Endothelial cell of umbilical vein (primary cell): ENCODE data around the gene MOCS2. TPM values are rescaled to one million over a fixed set of nuclear protein-coding genes. Genes with fewer than 3 reads are reported as not detected.

Experiments
- BruUV-seq: library from RNA; stranded (reverse); fragments of 400-500 nt; replicated peaks from 2 replicates; lab custom pipeline; 2021; lab: Mats Ljungman, UMichigan
- CTCF ChIA-PET: fragments of 300-600, 350-600 bp; sonication (Branson Sonifier 250); formaldehyde crosslinking; loops from one replicate; lab custom pipeline; 2021; ENCODE audit warnings: antibody characterized with exemption, inconsistent platforms; lab: Charles Lee
- POLR2A ChIA-PET: fragments of 300-600, 350-600 bp; sonication (Branson Sonifier 250); formaldehyde crosslinking; loops from one replicate; lab custom pipeline; 2021; ENCODE audit warnings: antibody characterized with exemption, inconsistent platforms; lab: Charles Lee
- DNase-seq: peaks from one replicate; pipeline ENCODE4 v3.0.0-alpha.2; 2011; ENCODE audit warnings: low read depth, low spot score
- FAIRE-seq: peaks from 2 replicates; lab custom pipeline; 2011; peaks lifted over from hg19 to GRCh38; lab: Jason Lieb, UNC
- H2AFZ ChIP-seq: 2 replicates; pipeline ENCODE4 v1.6.0; 2012; ENCODE audit warnings: low read depth, low read length, control low read depth, inconsistent platforms
- H3K27ac ChIP-seq: 2 replicates; pipeline ENCODE4 v1.5.1; 2011; ENCODE audit warnings: low read depth, mild to moderate bottlenecking, control low read depth, low read length, moderate library complexity; ENCODE audit not compliant: insufficient read depth
- H3K27me3 ChIP-seq, 2 experiments: 2 replicates each; pipeline versions ENCODE4 v1.6.0 to v1.6.1; 2011; ENCODE audit warnings: low read length in 2 of 2, mixed read lengths in 1 of 2; ENCODE audit not compliant: control insufficient read depth in 2 of 2, insufficient read depth in 2 of 2
- H3K36me3 ChIP-seq, 2 experiments: 2 replicates in 1 of 2; 3 replicates in 1 of 2; pipeline ENCODE4 v1.5.1; 2011; ENCODE audit warnings: low read length in 2 of 2, mild to moderate bottlenecking in 1 of 2, moderate library complexity in 1 of 2; ENCODE audit not compliant: control insufficient read depth in 2 of 2, insufficient read depth in 2 of 2; ENCODE audit errors: extremely low read depth in 1 of 2
- H3K4me1 ChIP-seq: 3 replicates; pipeline ENCODE4 v1.5.1; 2011; ENCODE audit warnings: mild to moderate bottlenecking, low read length; ENCODE audit not compliant: control insufficient read depth, insufficient read depth; ENCODE audit errors: extremely low read depth
- H3K4me2 ChIP-seq: 2 replicates; pipeline ENCODE4 v1.6.1; 2011; ENCODE audit warnings: low read length, control low read depth, mixed read lengths; ENCODE audit not compliant: insufficient read depth
- H3K4me3 ChIP-seq, 3 experiments: fragments of 200-600 bp in 1 of 3; sonication (generic), shearing (Covaris generic) in 1 of 3; replicated peaks in 1 of 3; 2 replicates each; pipeline ENCODE4 v1.5.1; 2011 to 2016; ENCODE audit warnings: control low read depth in 3 of 3, low read length in 3 of 3, mild to moderate bottlenecking in 2 of 3, inconsistent platforms in 1 of 3, low read depth in 1 of 3, moderate library complexity in 1 of 3; ENCODE audit not compliant: insufficient read depth in 1 of 3
- H3K79me2 ChIP-seq: 2 replicates; pipeline ENCODE4 v1.6.0; 2012; ENCODE audit warnings: low read length, inconsistent platforms; ENCODE audit not compliant: control insufficient read depth, insufficient read depth
- H3K9ac ChIP-seq: replicated peaks from 2 replicates; pipeline ENCODE3; 2011; ENCODE audit warnings: low read length, control low read depth; ENCODE audit not compliant: insufficient read depth; ENCODE audit errors: extremely low read depth
- H3K9me1 ChIP-seq: replicated peaks from 3 replicates; pipeline ENCODE4 v1.6.0; 2011; ENCODE audit warnings: mild to moderate bottlenecking, low read length; ENCODE audit not compliant: control insufficient read depth, insufficient read depth; ENCODE audit errors: extremely low read depth
- H3K9me3 ChIP-seq: replicated peaks from 2 replicates; pipeline ENCODE4 v1.5.1; 2012; ENCODE audit warnings: low read length, inconsistent platforms; ENCODE audit not compliant: control insufficient read depth, insufficient read depth
- H4K20me1 ChIP-seq: replicated peaks from 2 replicates; pipeline ENCODE3; 2011; ENCODE audit warnings: mild to moderate bottlenecking, low read length; ENCODE audit not compliant: control insufficient read depth, insufficient read depth; ENCODE audit errors: extremely low read depth
- CTCF ChIP-seq, 2 donors: IDR thresholded peaks; 1 replicate in 1 of 2; 2 replicates in 1 of 2; pipeline ENCODE4 v1.5.1; 2011; ENCODE audit warnings: low read length in 2 of 2, mild to moderate bottlenecking in 2 of 2, moderate library complexity in 2 of 2, control low read depth in 1 of 2, inconsistent platforms in 1 of 2, low read depth in 1 of 2; ENCODE audit not compliant: insufficient read depth in 1 of 2; ENCODE audit errors: extremely low read depth in 1 of 2
- EZH2 ChIP-seq: IDR thresholded peaks from 2 replicates; pipeline ENCODE4 v1.6.1; 2012; ENCODE audit warnings: borderline replicate concordance, low read depth, mild to moderate bottlenecking, moderate library complexity, low read length, inconsistent platforms; ENCODE audit not compliant: severe bottlenecking
- FOS ChIP-seq: IDR thresholded peaks from 2 replicates; pipeline ENCODE4 v1.6.1; 2011; ENCODE audit warnings: mild to moderate bottlenecking, low read length, moderate library complexity, borderline replicate concordance; ENCODE audit not compliant: insufficient read depth
- GATA2 ChIP-seq: IDR thresholded peaks from 2 replicates; pipeline ENCODE4 v1.7.0; 2011; ENCODE audit warnings: low read depth, mild to moderate bottlenecking, moderate library complexity, mixed read lengths, low read length; ENCODE audit not compliant: insufficient read length, insufficient read depth
- JUN ChIP-seq: IDR thresholded peaks from 2 replicates; pipeline ENCODE4 v1.6.1; 2011; ENCODE audit warnings: borderline replicate concordance, low read depth; ENCODE audit not compliant: insufficient read length, insufficient read depth
- MAX ChIP-seq: IDR thresholded peaks from 2 replicates; pipeline ENCODE4 v1.6.1; 2011; ENCODE audit not compliant: insufficient read depth, insufficient read length
- MYC ChIP-seq: IDR thresholded peaks from one replicate; pipeline ENCODE4 v1.6.1; 2011; ENCODE audit warnings: mild to moderate bottlenecking, low read depth, low read length
- POLR2A ChIP-seq: IDR thresholded peaks from 2 replicates; pipeline ENCODE4 v1.6.1; 2012; ENCODE audit warnings: low read depth, mild to moderate bottlenecking, control low read depth, low read length
- POLR2AphosphoS5 ChIP-seq: IDR thresholded peaks from 2 replicates; pipeline ENCODE4 v1.6.1; 2012; ENCODE audit warnings: low read depth, mild to moderate bottlenecking, control low read depth, low read length, moderate library complexity; ENCODE audit not compliant: insufficient read depth
- dilution Hi-C: fragments of 300-500 bp; cut with MboI; formaldehyde crosslinking; loops from one replicate; pipeline ENCODE4 v1.15.0; 2019; ENCODE audit warnings: low sequenced_read_pairs; ENCODE audit not compliant: extremely low pct_ligation_motif_present
- intact Hi-C: fragments of 100-400 bp; cut with micrococcal nuclease; formaldehyde crosslinking; loops from one replicate; pipeline ENCODE4 v1.10.0; 2022
- polyA plus RNA-seq, 4 experiments: library from polyadenylated mRNA; depleted of rRNA in 3 of 4; stranded (reverse) in 3 of 4; unstranded in 1 of 4; fragments of >200 nt; gene quantifications; 2 replicates each; pipeline versions ENCODE4 v1.2.1 to v1.2.3, GENCODE V29; 2011 to 2012; ENCODE audit warnings: missing spikeins in 1 of 4
- total RNA-seq: library from RNA; stranded (reverse); gene quantifications from 2 replicates; pipeline ENCODE4 v1.2.3, GENCODE V29; 2021

Gene MOCS2
- total and polyA plus RNA-seq, 2 donors (not counting 3 experiments of a cell fraction or from before 2014, with no cell fraction given): 14.3 to 31.5 TPM

GRCh38 chr5:53120165-53120564 lies 10.6 kb upstream of the MOCS2 start:
- Histone ChIP-seq H4K20me1 (no peaks in the 10 kb centered on the region), H3K4me2 (no peak overlapping the region), H3K36me3 (no peaks in the 10 kb centered on the region), H3K27me3 (peaks cover 0 to 2% of the 10 kb centered on the region in 2 experiments), H3K9me1 (no peaks in the 10 kb centered on the region), H3K9me3 (no peaks in the 10 kb centered on the region), H3K79me2 (no peaks in the 10 kb centered on the region), H2AFZ (no peak overlapping the region), H3K4me3 (no peak overlapping the region), H3K27ac (no peak overlapping the region), H3K9ac (no peak overlapping the region), H3K4me1 (no peaks in the 10 kb centered on the region)
- no peak for FAIRE-seq
- DNase-seq: no peak
- no peak for TF ChIP-seq MYC
- TF ChIP-seq GATA2: no peak
- TF ChIP-seq CTCF (IDR thresholded peaks at IDR 0.05; ENCODE audit: extremely low read depth in 1 of 2, insufficient read depth in 1 of 2, low read depth in 1 of 2, low read length in 2 of 2): no peak
- no peak for TF ChIP-seq EZH2
- TF ChIP-seq MAX: no peak
- intact Hi-C loops (loop anchor here (5.0 kb wide), 1 partner anchor 1097 kb away; no protein-coding TSS in a partner anchor), dilution Hi-C loops (no loop called here)
- ChIA-PET CTCF (interaction anchor here (2.0 to 2.7 kb wide), 2 partner anchors 172 to 1109 kb away, joined by 4 to 9 read pairs; no protein-coding TSS in a partner anchor), POLR2A (no interaction called here)
- no TSS peak for BruUV-seq

GRCh38 chr5:53118879-53119278 lies 9.3 kb upstream of the MOCS2 start:
- intact Hi-C loops: no loop called here

More at GRCh38 chr5:53118879-53119278, 9.3 kb upstream of the MOCS2 start:
- Histone ChIP-seq H2AFZ (no peak overlapping the region), H3K27ac (no peak overlapping the region), H3K4me1 (no peaks in the 10 kb centered on the region), H3K36me3 (no peaks in the 10 kb centered on the region), H3K9ac (no peak overlapping the region), H3K4me3 (no peak overlapping the region), H3K9me3 (no peaks in the 10 kb centered on the region), H3K9me1 (no peaks in the 10 kb centered on the region), H3K27me3 (peaks cover 0 to 2% of the 10 kb centered on the region in 2 experiments), H4K20me1 (no peaks in the 10 kb centered on the region), H3K4me2 (no peak overlapping the region), H3K79me2 (no peaks in the 10 kb centered on the region)
- no TSS peak for BruUV-seq
- TF ChIP-seq MYC (no peak), JUN (no peak), GATA2 (no peak), POLR2A (no peak), FOS (no peak), MAX (no peak), POLR2AphosphoS5 (no peak), CTCF (IDR thresholded peaks at IDR 0.05; ENCODE audit: extremely low read depth in 1 of 2, insufficient read depth in 1 of 2, low read depth in 1 of 2, low read length in 2 of 2) (no peak), EZH2 (no peak)
- DNase-seq: no peak
- POLR2A ChIA-PET: no interaction called here
- CTCF ChIA-PET: interaction anchor here (2.0 to 2.7 kb wide), 2 partner anchors 171 to 1110 kb away, joined by 4 to 9 read pairs; no protein-coding TSS in a partner anchor
- FAIRE-seq: no peak
- dilution Hi-C loops: no loop called here
